ENCODE results near the gene LRRC7. TPM values are rescaled to one million over a fixed set of nuclear protein-coding genes. Genes with fewer than 3 reads are reported as not detected.

LRRC7 gene
- not detected for total RNA-seq

- CTCF ChIA-PET, result no interaction called here
Observed at GRCh38 chr1:69567652-69568420, at the start of gene LRRC7. Gene LRRC7 (plus strand): TSS chr1:69567922. CDS start chr1:69568640, 718 bp downstream.

GRCh38 chr1:69519006-69519405, 48.7 kb upstream of the LRRC7 start:
- DNase-seq, result no peak
- H3K36me3 Mint-ChIP-seq (ENCODE audit: low read depth), result no peaks in the 10 kb centered on the region
- H3K4me3 Mint-ChIP-seq, result no peak overlapping the region
- peaks cover 6% of the 10 kb centered on the region for H3K9me3 Mint-ChIP-seq
- POLR2A ChIA-PET, result no interaction called here
- H3K4me1 Mint-ChIP-seq, result no peaks in the 10 kb centered on the region
- CTCF ChIA-PET, result no interaction called here
- no peak overlapping the region for H3K27ac Mint-ChIP-seq
- no peaks in the 10 kb centered on the region for H3K27me3 Mint-ChIP-seq

More at GRCh38 chr1:69567652-69568420, at the start of gene LRRC7:
- Mint-ChIP-seq H3K27ac (no peak within 1 kb of the TSS), H3K4me1 (peaks cover 8% of the 10 kb centered on the region), H3K9me3 (no peaks in the 10 kb centered on the region), H3K27me3 (peaks cover 28% of the 10 kb centered on the region), H3K36me3 (ENCODE audit: low read depth) (peaks cover 4% of the 10 kb centered on the region), H3K4me3 (no peak within 1 kb of the TSS)
- POLR2A ChIA-PET, result no interaction called here
- DNase-seq, result no peak

DNA sequence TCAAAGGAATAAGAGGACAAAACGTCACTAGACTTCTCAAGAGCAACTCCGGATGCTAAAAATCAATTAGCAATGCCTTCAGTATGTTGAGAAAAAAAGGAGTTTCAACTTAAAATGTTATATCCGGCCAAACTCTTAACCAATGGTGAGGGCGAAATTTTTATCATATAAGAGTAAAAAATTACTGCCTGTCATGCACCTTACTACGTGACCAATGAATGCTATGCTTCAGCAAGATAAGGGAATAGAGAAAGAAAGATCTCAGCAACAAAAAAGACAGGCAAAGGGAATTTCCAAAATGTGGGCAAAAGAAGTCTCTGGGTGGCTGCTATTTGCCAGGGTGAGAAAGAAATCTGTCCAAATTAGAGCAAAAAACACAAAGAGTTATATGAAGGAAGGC, 47.4 kb upstream of the LRRC7 start:
- ChIA-PET CTCF (no interaction called here), POLR2A (no interaction called here)
- H3K27me3 Mint-ChIP-seq, result no peaks in the 10 kb centered on the region
- peaks cover 6% of the 10 kb centered on the region for H3K9me3 Mint-ChIP-seq
- H3K4me1 Mint-ChIP-seq, result no peaks in the 10 kb centered on the region
- H3K4me3 Mint-ChIP-seq, result no peak overlapping the region
- H3K27ac Mint-ChIP-seq, result no peak overlapping the region
- DNase-seq, result no peak
- H3K36me3 Mint-ChIP-seq (ENCODE audit: low read depth), result no peaks in the 10 kb centered on the region

DNA sequence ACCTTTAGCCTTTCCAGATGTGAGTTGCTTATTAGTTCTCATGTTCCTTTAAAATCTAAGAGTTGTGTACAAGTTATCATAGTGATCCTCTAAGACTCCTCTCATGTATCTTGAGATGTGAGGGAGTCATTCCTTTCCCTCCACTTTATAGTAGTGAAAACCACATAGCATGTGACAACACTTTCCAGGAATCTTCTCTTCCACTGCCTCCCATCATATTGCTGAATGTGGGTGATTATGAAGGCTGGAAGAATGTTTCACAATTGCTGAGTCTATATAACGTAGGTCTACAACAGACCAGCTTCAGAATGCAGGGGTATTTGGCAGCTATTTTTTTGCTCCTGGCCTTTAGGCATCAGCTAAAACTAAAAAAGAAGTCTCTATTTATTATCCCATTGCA, 44.7 kb upstream of the LRRC7 start:
- Mint-ChIP-seq H3K27ac (no peak overlapping the region), H3K4me3 (no peak overlapping the region), H3K4me1 (no peaks in the 10 kb centered on the region), H3K9me3 (peaks cover 5% of the 10 kb centered on the region), H3K36me3 (ENCODE audit: low read depth) (no peaks in the 10 kb centered on the region), H3K27me3 (no peaks in the 10 kb centered on the region)
- DNase-seq, result no peak
- ChIA-PET POLR2A (no interaction called here), CTCF (no interaction called here)

DNA sequence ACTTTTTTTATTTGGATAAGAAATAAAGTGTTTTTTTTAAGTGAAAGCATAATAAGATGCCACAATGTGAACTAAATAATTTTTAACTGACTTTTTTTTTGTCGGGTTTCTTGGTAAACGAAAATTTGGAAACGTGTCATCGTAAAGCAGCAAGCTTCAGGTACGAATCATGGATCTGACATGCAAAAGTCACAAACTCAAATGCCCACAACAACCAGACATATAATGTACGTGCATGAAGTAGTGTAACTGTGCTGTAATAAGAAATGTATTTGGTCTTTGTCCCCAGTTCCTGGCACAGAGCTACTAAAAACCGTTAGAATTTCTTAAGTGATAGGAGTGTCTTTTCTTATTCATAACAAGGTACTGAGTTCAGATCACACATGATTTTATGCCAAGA, 44.3 kb upstream of the LRRC7 start:
- ChIA-PET POLR2A (no interaction called here), CTCF (no interaction called here)

GRCh38 chr1:69524015-69524414, 43.7 kb upstream of the LRRC7 start:
- POLR2A ChIA-PET, result no interaction called here
- Mint-ChIP-seq H3K27me3 (no peaks in the 10 kb centered on the region), H3K4me1 (no peaks in the 10 kb centered on the region), H3K4me3 (no peak overlapping the region), H3K27ac (no peak overlapping the region), H3K9me3 (peaks cover 5% of the 10 kb centered on the region), H3K36me3 (ENCODE audit: low read depth) (no peaks in the 10 kb centered on the region)
- DNase-seq, result no peak
- CTCF ChIA-PET, result no interaction called here

More for the DNA sequence above, 44.3 kb upstream of the LRRC7 start:
- Mint-ChIP-seq H3K4me1 (no peaks in the 10 kb centered on the region), H3K9me3 (peaks cover 5% of the 10 kb centered on the region), H3K27me3 (no peaks in the 10 kb centered on the region), H3K27ac (no peak overlapping the region), H3K36me3 (ENCODE audit: low read depth) (no peaks in the 10 kb centered on the region), H3K4me3 (no peak overlapping the region)
- no peak for DNase-seq

- CTCF ChIA-PET, result no interaction called here
- no peaks in the 10 kb centered on the region for H3K4me1 Mint-ChIP-seq
- no peak for DNase-seq
- no peak overlapping the region for H3K4me3 Mint-ChIP-seq
- POLR2A ChIA-PET, result no interaction called here
- peaks cover 5% of the 10 kb centered on the region for H3K9me3 Mint-ChIP-seq
- H3K27ac Mint-ChIP-seq, result no peak overlapping the region
- H3K36me3 Mint-ChIP-seq (ENCODE audit: low read depth), result no peaks in the 10 kb centered on the region
- no peaks in the 10 kb centered on the region for H3K27me3 Mint-ChIP-seq
Observed at GRCh38 chr1:69527273-69527672, 40.4 kb upstream of the LRRC7 start.

DNA sequence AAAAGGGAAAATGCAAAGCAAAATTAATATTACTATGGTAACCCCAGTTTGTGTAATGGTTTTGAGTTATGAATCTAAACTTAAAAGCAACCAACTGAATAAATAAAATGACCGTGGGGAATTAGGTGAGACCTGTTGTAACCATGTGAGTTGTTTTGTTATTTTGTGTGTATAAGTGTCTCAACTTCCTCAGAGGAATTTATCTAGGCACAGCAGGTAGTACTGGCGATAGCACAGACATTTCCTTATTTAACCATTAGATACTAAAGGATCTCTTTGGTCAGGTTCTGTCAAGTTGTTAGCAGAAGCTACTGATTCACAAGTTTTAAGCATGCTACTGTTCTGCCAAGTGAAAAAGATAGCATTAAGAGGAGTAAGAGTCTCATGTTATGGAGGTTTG, 39.3 kb upstream of the LRRC7 start:
- Mint-ChIP-seq H3K36me3 (ENCODE audit: low read depth) (no peaks in the 10 kb centered on the region), H3K4me3 (no peak overlapping the region), H3K27ac (no peak overlapping the region), H3K27me3 (no peaks in the 10 kb centered on the region), H3K4me1 (no peaks in the 10 kb centered on the region), H3K9me3 (peaks cover 5% of the 10 kb centered on the region)
- no peak for DNase-seq
- CTCF ChIA-PET, result no interaction called here
- POLR2A ChIA-PET, result no interaction called here

DNA sequence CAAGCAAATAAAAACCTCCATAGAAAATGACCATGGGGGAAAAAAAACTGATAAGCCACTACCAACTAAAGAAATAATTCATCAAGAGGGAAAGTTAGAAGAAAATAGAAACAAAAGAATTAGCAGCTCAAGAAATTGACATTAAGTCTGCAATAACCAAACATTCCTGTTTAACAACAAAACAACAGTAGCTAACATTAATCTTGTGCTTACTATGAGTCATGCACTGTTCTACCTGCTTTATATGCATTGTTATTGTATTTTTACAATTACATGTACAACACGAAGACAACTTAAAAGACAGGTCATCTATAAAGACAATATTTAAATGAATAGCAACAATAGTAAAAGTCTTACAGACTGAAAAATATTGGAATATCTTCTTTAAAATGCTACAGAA, 34.4 kb upstream of the LRRC7 start:
- Mint-ChIP-seq H3K4me1 (no peaks in the 10 kb centered on the region), H3K4me3 (no peak overlapping the region), H3K9me3 (no peaks in the 10 kb centered on the region), H3K36me3 (ENCODE audit: low read depth) (no peaks in the 10 kb centered on the region), H3K27me3 (no peaks in the 10 kb centered on the region), H3K27ac (no peak overlapping the region)
- ChIA-PET CTCF (no interaction called here), POLR2A (no interaction called here)
- no peak for DNase-seq

DNA sequence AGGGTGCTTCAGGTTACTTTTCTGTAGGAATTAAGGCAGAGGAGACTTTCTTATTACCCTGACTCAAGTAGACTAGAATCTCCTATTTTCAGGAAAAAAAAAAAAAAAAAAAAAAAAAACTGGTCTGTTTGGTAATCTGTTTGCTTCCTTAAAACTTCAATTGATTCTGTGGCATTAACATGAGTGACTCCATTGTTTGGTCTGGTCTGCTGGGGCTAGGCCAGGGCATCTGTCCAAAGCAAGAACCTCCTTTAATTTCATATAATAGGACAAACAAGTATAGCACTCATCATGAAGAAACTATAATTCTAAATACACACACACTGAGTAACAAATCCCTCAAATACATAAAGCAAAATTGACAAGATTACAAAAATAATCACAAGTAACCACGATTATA, 32.9 kb upstream of the LRRC7 start:
- H3K9me3 Mint-ChIP-seq, result no peaks in the 10 kb centered on the region
- H3K36me3 Mint-ChIP-seq (ENCODE audit: low read depth), result no peaks in the 10 kb centered on the region
- no peaks in the 10 kb centered on the region for H3K4me1 Mint-ChIP-seq
- H3K27me3 Mint-ChIP-seq, result no peaks in the 10 kb centered on the region
- H3K27ac Mint-ChIP-seq, result no peak overlapping the region
- H3K4me3 Mint-ChIP-seq, result no peak overlapping the region
- CTCF ChIA-PET, result no interaction called here
- no peak for DNase-seq
- POLR2A ChIA-PET, result no interaction called here

- Mint-ChIP-seq H3K4me3 (no peak overlapping the region), H3K4me1 (no peaks in the 10 kb centered on the region), H3K27me3 (no peaks in the 10 kb centered on the region), H3K9me3 (no peaks in the 10 kb centered on the region), H3K27ac (no peak overlapping the region), H3K36me3 (ENCODE audit: low read depth) (no peaks in the 10 kb centered on the region)
- DNase-seq, result no peak
- POLR2A ChIA-PET, result no interaction called here
- CTCF ChIA-PET, result no interaction called here
Observed at GRCh38 chr1:69535490-69535889, 32.2 kb upstream of the LRRC7 start.

DNA sequence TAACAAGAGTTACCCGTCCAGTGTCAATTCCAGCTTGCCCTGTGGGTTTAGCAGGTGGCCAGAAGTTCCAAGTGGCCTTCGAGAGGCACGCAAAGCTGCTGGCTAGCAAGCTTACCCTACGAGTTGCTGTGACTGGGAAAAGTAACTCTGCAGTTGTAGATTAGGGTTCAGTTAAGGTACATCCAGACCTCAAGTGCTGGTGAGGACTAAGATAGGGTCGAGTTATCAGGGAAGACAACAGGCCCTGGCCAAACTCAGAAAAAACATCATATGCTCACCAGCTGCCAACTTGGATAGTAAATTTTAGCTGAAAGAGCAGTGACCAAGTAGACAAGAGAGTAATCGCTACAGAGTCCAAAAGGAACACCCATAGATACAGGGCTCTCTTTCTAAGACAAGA, 27.7 kb upstream of the LRRC7 start:
- Mint-ChIP-seq H3K4me1 (no peaks in the 10 kb centered on the region), H3K36me3 (ENCODE audit: low read depth) (no peaks in the 10 kb centered on the region), H3K9me3 (peaks cover 4% of the 10 kb centered on the region), H3K4me3 (no peak overlapping the region), H3K27me3 (no peaks in the 10 kb centered on the region), H3K27ac (no peak overlapping the region)
- no peak for DNase-seq
- ChIA-PET POLR2A (no interaction called here), CTCF (no interaction called here)

DNA sequence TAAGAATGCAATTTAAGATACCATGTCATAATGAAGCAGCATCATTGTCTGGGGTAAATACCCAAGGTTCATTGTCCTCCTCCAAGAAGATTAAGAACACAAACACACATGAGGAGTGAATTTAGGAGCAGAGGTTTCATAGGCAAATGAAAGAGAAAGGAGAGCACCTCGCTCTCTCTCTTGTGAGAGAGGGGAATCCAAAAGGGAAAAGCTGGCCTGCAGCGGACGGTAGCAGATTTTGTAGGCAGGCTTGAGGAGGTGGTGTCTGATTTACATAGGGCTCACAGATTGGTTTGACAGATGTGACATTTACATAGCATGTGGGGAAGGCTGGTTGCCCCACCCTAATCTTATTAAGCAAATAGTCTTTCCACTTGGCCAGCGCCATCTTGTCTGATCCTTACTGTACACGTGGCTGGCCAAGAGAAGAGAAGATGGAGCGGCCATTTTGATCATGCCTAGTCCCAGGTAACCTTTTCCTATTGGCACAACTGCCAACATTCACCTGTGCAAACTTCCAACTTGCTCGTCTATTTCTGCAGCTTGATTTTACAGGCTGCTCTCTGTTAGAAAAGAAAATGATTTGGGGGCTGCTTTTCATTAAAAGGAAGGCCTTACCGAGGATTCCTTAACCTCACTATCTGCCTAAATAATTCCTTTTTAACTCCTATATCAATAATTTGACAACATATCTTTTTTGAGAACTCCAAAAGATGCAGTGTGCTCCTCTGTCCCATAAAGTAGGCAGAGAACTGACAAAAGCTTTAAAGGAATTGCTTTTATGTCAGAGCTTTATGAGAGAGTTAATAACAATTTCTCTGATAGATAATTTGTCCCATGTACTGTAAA, 16.0 kb upstream of the LRRC7 start:
- H3K27ac Mint-ChIP-seq, result no peak overlapping the region
- H3K4me3 Mint-ChIP-seq, result no peak overlapping the region
- DNase-seq, result no peak
- H3K4me1 Mint-ChIP-seq, result no peaks in the 10 kb centered on the region
- H3K36me3 Mint-ChIP-seq (ENCODE audit: low read depth), result no peaks in the 10 kb centered on the region
- H3K27me3 Mint-ChIP-seq, result no peaks in the 10 kb centered on the region
- ChIA-PET CTCF (no interaction called here), POLR2A (no interaction called here)
- H3K9me3 Mint-ChIP-seq, result peaks cover 11% of the 10 kb centered on the region

DNA sequence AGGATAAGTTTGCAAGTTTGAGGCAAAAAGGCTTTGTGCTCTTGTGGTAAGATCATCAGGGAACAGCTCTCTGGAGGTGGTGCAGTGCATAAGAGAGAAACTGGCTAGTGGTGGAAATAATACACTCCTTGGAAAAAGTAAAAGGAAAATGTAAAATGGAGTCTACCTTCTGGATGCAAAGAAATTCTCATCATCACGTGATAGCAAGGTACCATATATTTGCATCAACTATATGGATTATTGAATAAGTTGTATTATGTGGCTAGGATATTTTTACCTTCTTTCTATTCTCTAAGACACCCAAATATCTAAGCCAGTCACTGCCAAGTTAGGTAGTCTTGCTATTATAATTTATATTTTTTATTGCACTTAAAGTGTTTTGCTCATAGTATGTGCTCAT, 14.0 kb upstream of the LRRC7 start:
- H3K4me3 Mint-ChIP-seq, result no peak overlapping the region
- no peaks in the 10 kb centered on the region for H3K36me3 Mint-ChIP-seq (ENCODE audit: low read depth)
- H3K27me3 Mint-ChIP-seq, result no peaks in the 10 kb centered on the region
- H3K4me1 Mint-ChIP-seq, result no peaks in the 10 kb centered on the region
- no peak overlapping the region for H3K27ac Mint-ChIP-seq
- ChIA-PET CTCF (no interaction called here), POLR2A (no interaction called here)
- no peak for DNase-seq
- H3K9me3 Mint-ChIP-seq, result peaks cover 7% of the 10 kb centered on the region

Measured in activated CD4-positive, alpha-beta memory T cell treated with anti-CD3 and anti-CD28 coated beads, Interleukin-2, amount 10 ng/mL, durations not matched to agents 7 days and 5 days (primary cell).